Measurements from ENCODE around the gene PCLO.

DNA sequence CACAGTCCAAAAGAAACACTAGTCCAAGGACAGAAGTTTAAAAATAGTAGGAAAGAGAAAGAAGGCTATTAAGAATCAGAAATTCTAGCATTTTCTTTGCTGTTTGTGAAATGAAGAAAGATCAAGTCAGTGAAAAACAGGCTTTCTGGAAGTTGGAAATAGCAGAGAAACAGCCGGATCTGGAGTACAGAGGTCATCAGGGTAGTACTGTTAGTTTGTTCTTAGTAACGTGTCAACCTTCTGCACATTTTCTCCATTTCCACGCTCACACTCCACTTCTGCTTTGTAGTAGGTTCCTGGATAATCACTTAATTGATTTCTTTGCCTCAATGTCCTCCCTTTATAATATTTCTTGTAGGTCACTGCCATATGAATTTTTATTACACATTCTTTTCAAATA lies 322.6 kb downstream of the PCLO start:
- TF ChIP-seq, protein P1, sequence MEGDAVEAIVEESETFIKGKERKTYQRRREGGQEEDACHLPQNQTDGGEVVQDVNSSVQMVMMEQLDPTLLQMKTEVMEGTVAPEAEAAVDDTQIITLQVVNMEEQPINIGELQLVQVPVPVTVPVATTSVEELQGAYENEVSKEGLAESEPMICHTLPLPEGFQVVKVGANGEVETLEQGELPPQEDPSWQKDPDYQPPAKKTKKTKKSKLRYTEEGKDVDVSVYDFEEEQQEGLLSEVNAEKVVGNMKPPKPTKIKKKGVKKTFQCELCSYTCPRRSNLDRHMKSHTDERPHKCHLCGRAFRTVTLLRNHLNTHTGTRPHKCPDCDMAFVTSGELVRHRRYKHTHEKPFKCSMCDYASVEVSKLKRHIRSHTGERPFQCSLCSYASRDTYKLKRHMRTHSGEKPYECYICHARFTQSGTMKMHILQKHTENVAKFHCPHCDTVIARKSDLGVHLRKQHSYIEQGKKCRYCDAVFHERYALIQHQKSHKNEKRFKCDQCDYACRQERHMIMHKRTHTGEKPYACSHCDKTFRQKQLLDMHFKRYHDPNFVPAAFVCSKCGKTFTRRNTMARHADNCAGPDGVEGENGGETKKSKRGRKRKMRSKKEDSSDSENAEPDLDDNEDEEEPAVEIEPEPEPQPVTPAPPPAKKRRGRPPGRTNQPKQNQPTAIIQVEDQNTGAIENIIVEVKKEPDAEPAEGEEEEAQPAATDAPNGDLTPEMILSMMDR (IDR thresholded peaks at IDR 0.05), result no peak
- TF ChIP-seq POLR2A (IDR thresholded peaks at IDR 0.05), result no peak
